Measurements from ENCODE around the gene AKT1. TPM values are rescaled to one million over a fixed set of nuclear protein-coding genes. Genes with fewer than 3 reads are reported as not detected.
A peak's percentile ranks its signal among the peaks of the same experiment; 100 is the strongest.

Gene AKT1
- total and polyA plus RNA-seq, 2 of the 13 experiments (the other 11 are each of a cell fraction or from before 2014, with no cell fraction given) = 96.2 to 116 TPM

- CTCF ChIA-PET (ENCODE audit: low intra/inter-chr PET ratio, low total read pairs) = no interaction called here
These were observed 17.7 kb downstream of the AKT1 start for GRCh38 chr14:104777808-104778249.

GRCh38 chr14:104776961-104777807, 18.4 kb downstream of the AKT1 start:
- H3K4me2 ChIP-seq (ENCODE audit: low read depth, low read length) = no peak overlapping the region
- DNase-seq (ENCODE audit: low spot score) = no peak
- FAIRE-seq = no peak
- no peak overlapping the region for H2AFZ ChIP-seq (ENCODE audit: low read length)
- no peak overlapping the region for H3K9ac ChIP-seq (ENCODE audit: insufficient read depth, low read depth, low read length)
- ChIA-PET CTCF (ENCODE audit: low intra/inter-chr PET ratio, low total read pairs) (no interaction called here), POLR2A (no interaction called here)
- H3K27ac ChIP-seq (ENCODE audit: extremely low read length, insufficient read depth, low read length) = no peak overlapping the region
- ATAC-seq = peak; percentile 6; the same call in 2 of the 3 replicates
- in situ Hi-C loops (cut with HindIII; ENCODE audit: extremely low pct_ligation_motif_present, low pct_unique_long_range_greater_than_20kb) = no loop called here
- H3K27me3 ChIP-seq (ENCODE audit: control insufficient read depth in 1 of 2, insufficient read depth in 2 of 2, low read length in 2 of 2) = no peaks in the 10 kb centered on the region
- no peaks in the 10 kb centered on the region for H3K9me3 ChIP-seq (ENCODE audit: low read length)
- no peak overlapping the region for H3K4me3 ChIP-seq (replicated peaks in 1 of 3; ENCODE audit: insufficient read depth in 1 of 3, low read depth in 2 of 3, low read length in 3 of 3)
- intact Hi-C loops (cut with micrococcal nuclease; ENCODE audit: unreplicated experiment) = no loop called here
- no peaks in the 10 kb centered on the region for H3K4me1 ChIP-seq (ENCODE audit: insufficient read depth, low read length)
- peaks cover 20 to 30% of the 10 kb centered on the region in 2 experiments; a peak in 4 of 5 replicates for H3K36me3 ChIP-seq (replicated peaks in 1 of 2; ENCODE audit: control insufficient read depth in 1 of 2, insufficient read depth in 2 of 2, low read length in 2 of 2)
- H4K20me1 ChIP-seq (ENCODE audit: insufficient read depth, low read length) = 0 out of 2 replicates have a peak, but pooled peaks cover 3% of the 10 kb centered on the region
- H3K79me2 ChIP-seq (ENCODE audit: insufficient read depth, low read length) = no peaks in the 10 kb centered on the region
- WGBS (ENCODE audit: low lambda C conversion rate) = 94% methylated on average over 12 of the region's 16 CpGs
- no TSS peak for BruUV-seq (replicated peaks)
- no peak for TF ChIP-seq ZNF234 (CRISPR knock-in tag; conservative IDR thresholded peaks at IDR 0.05)
- no peak for TF ChIP-seq ZNF335 (CRISPR knock-in tag; IDR thresholded peaks at IDR 0.05)
- TF ChIP-seq ZNF124 (CRISPR knock-in tag; IDR thresholded peaks at IDR 0.05) = no peak
- TF ChIP-seq PATZ1 (CRISPR knock-in tag; IDR thresholded peaks at IDR 0.05) = 0 out of 2 replicates have a peak, but pooled peaks have one; percentile 36
- TF ChIP-seq AGO1 (IDR thresholded peaks at IDR 0.05; ENCODE audit: low read depth, low read length, poor library complexity, severe bottlenecking) = peak; percentile 50
- no peak for TF ChIP-seq NR2F2 (IDR thresholded peaks at IDR 0.05; ENCODE audit: borderline replicate concordance, low read depth)
- TF ChIP-seq AGO2 (optimal IDR thresholded peaks at IDR 0.05; ENCODE audit: low read depth, low read length) = peak; percentile 40
- no peak for TF ChIP-seq ZNF432 (CRISPR knock-in tag; IDR thresholded peaks at IDR 0.05; ENCODE audit: borderline replicate concordance)
- no peak for TF ChIP-seq ZNF296 (CRISPR knock-in tag; conservative IDR thresholded peaks at IDR 0.05)
- no peak for TF ChIP-seq BRCA1 (CRISPR knock-in tag; IDR thresholded peaks at IDR 0.05)
- TF ChIP-seq NCOA2 (CRISPR knock-in tag; IDR thresholded peaks at IDR 0.05) = no peak
- no peak for TF ChIP-seq ZNF503 (CRISPR knock-in tag; IDR thresholded peaks at IDR 0.05)
- no peak for TF ChIP-seq ZNF350 (CRISPR knock-in tag; IDR thresholded peaks at IDR 0.05; ENCODE audit: borderline replicate concordance, low read depth)

More at GRCh38 chr14:104777808-104778249, 17.7 kb downstream of the AKT1 start:
- in situ Hi-C loops (cut with HindIII; ENCODE audit: extremely low pct_ligation_motif_present, low pct_unique_long_range_greater_than_20kb) (no loop called here), intact Hi-C loops (cut with micrococcal nuclease; ENCODE audit: unreplicated experiment) (no loop called here)
- H2AFZ ChIP-seq (ENCODE audit: low read length) = no peak overlapping the region
- no peak for TF ChIP-seq ZNF441 (CRISPR knock-in tag; IDR thresholded peaks at IDR 0.05; ENCODE audit: borderline replicate concordance)
- TF ChIP-seq RAD21 (CRISPR knock-in tag; IDR thresholded peaks at IDR 0.05) = 0 out of 2 replicates have a peak, but pooled peaks have one; percentile 4
- TF ChIP-seq ZNF709 (CRISPR knock-in tag; IDR thresholded peaks at IDR 0.05) = no peak
- H3K4me3 ChIP-seq (replicated peaks in 1 of 3; ENCODE audit: insufficient read depth in 1 of 3, low read depth in 2 of 3, low read length in 3 of 3) = no peak overlapping the region
- no peak for DNase-seq (ENCODE audit: low spot score)
- POLR2A ChIA-PET = no interaction called here
- H3K27ac ChIP-seq (ENCODE audit: extremely low read length, insufficient read depth, low read length) = no peak overlapping the region
- 0 out of 2 replicates have a peak, but pooled peaks cover 3% of the 10 kb centered on the region for H4K20me1 ChIP-seq (ENCODE audit: insufficient read depth, low read length)
- no peak overlapping the region for H3K4me2 ChIP-seq (ENCODE audit: low read depth, low read length)
- H3K9me3 ChIP-seq (ENCODE audit: low read length) = no peaks in the 10 kb centered on the region
- H3K27me3 ChIP-seq (ENCODE audit: control insufficient read depth in 1 of 2, insufficient read depth in 2 of 2, low read length in 2 of 2) = no peaks in the 10 kb centered on the region
- no peak for ATAC-seq
- no peaks in the 10 kb centered on the region for H3K79me2 ChIP-seq (ENCODE audit: insufficient read depth, low read length)
- BruUV-seq (replicated peaks) = no TSS peak
- WGBS (ENCODE audit: low lambda C conversion rate) = 100% methylated on average over 1 of the region's 15 CpGs
- no peak for FAIRE-seq
- no peaks in the 10 kb centered on the region for H3K4me1 ChIP-seq (ENCODE audit: insufficient read depth, low read length)
- H3K9ac ChIP-seq (ENCODE audit: insufficient read depth, low read depth, low read length) = no peak overlapping the region
- H3K36me3 ChIP-seq (replicated peaks in 1 of 2; ENCODE audit: control insufficient read depth in 1 of 2, insufficient read depth in 2 of 2, low read length in 2 of 2) = peaks cover 14 to 28% of the 10 kb centered on the region in 2 experiments; a peak in 4 of 5 replicates
